Neural cell (in vitro differentiated cells): ENCODE data around the gene NID2. TPM values are rescaled to one million over a fixed set of nuclear protein-coding genes. Genes with fewer than 3 reads are reported as not detected.

Experiments used
- H2AFZ ChIP-seq: fragments of 200-600, 300-800 bp; sonication (generic), shearing (Covaris generic); 2 replicates; pipeline ENCODE4 v1.6.0; 2014; ENCODE audit warnings: low read depth, mild to moderate bottlenecking, antibody characterized with exemption, low read length, moderate library complexity
- H3F3A ChIP-seq: fragments of 200-600 bp; shearing (Covaris generic); 2 replicates; pipeline ENCODE4 v1.6.1; 2016; ENCODE audit warnings: mild to moderate bottlenecking, moderate library complexity, mixed read lengths, antibody characterized with exemption, low read length; ENCODE audit not compliant: insufficient read depth, poor library complexity, severe bottlenecking
- H3K27ac ChIP-seq: fragments of 200-600, 300-800 bp; sonication (generic), shearing (Covaris generic); 2 replicates; pipeline ENCODE4 v1.5.1; 2014; ENCODE audit warnings: mild to moderate bottlenecking, low read length, moderate library complexity
- H3K27me3 ChIP-seq: fragments of 300-800, 200-600 bp; sonication (generic), shearing (Covaris generic); 2 replicates; pipeline ENCODE4 v1.6.0; 2014; ENCODE audit warnings: mild to moderate bottlenecking, low read depth, low read length, moderate library complexity; ENCODE audit not compliant: insufficient read depth
- H3K36me3 ChIP-seq: fragments of 300-800, 200-600 bp; sonication (generic), shearing (Covaris generic); 2 replicates; pipeline ENCODE4 v1.5.1; 2014; ENCODE audit warnings: mild to moderate bottlenecking, antibody characterized with exemption, low read length, moderate library complexity; ENCODE audit not compliant: insufficient read depth
- H3K4me2 ChIP-seq: fragments of 300-800, 200-600 bp; sonication (generic), shearing (Covaris generic); 2 replicates; pipeline ENCODE4 v1.6.0; 2014; ENCODE audit warnings: mild to moderate bottlenecking, low read length
- H3K4me3 ChIP-seq: fragments of 300-800, 200-600 bp; sonication (generic), shearing (Covaris generic); 2 replicates; pipeline ENCODE4 v1.5.1; 2014; ENCODE audit warnings: mild to moderate bottlenecking, low read length, moderate library complexity
- H3K79me2 ChIP-seq: fragments of 200-600 bp; shearing (Covaris generic); replicated peaks from 2 replicates; pipeline ENCODE4 v1.6.0; 2014; ENCODE audit warnings: mild to moderate bottlenecking, low read length, moderate library complexity; ENCODE audit not compliant: insufficient read depth
- H3K9ac ChIP-seq: fragments of 300-800, 200-600 bp; sonication (generic), shearing (Covaris generic); 2 replicates; pipeline ENCODE4 v1.6.1; 2016; ENCODE audit warnings: mild to moderate bottlenecking, low read length, mixed read lengths
- H3K9me2 ChIP-seq: fragments of 200-600 bp; shearing (Covaris generic); 2 replicates; pipeline ENCODE4 v1.6.1; 2016; ENCODE audit warnings: mild to moderate bottlenecking, low read length, mixed read lengths; ENCODE audit not compliant: insufficient read depth
- H3K9me3 ChIP-seq: fragments of 200-600, 300-800 bp; sonication (generic), shearing (Covaris generic); 2 replicates; pipeline ENCODE4 v1.6.1; 2016; ENCODE audit warnings: mild to moderate bottlenecking, mixed run types, low read length, moderate library complexity, mixed read lengths
- H4K20me1 ChIP-seq: fragments of 200-600 bp; shearing (Covaris generic); 2 replicates; pipeline ENCODE4 v1.6.1; 2016; ENCODE audit warnings: mild to moderate bottlenecking, mixed run types; ENCODE audit not compliant: insufficient read depth
- CTCF ChIP-seq: fragments of 450-650 bp; IDR thresholded peaks from 2 replicates; pipeline ENCODE4 v1.5.1; 2014; ENCODE audit warnings: antibody characterized with exemption, mild to moderate bottlenecking, moderate library complexity; ENCODE audit not compliant: poor library complexity, severe bottlenecking
- EP300 ChIP-seq: fragments of 450-650 bp; conservative IDR thresholded peaks from 2 replicates; pipeline ENCODE4 v1.6.1; 2014; ENCODE audit warnings: antibody characterized with exemption, mild to moderate bottlenecking, moderate library complexity; ENCODE audit not compliant: poor library complexity, severe bottlenecking
- EZH2 ChIP-seq: fragments of 200-600, 300-800 bp; shearing (Covaris generic), sonication (generic); IDR thresholded peaks from 2 replicates; pipeline ENCODE4 v1.6.1; 2014; ENCODE audit warnings: antibody characterized with exemption, low read length, borderline replicate concordance, mild to moderate bottlenecking; ENCODE audit not compliant: insufficient read depth, poor library complexity, severe bottlenecking
- MXI1 ChIP-seq: fragments of 450-650 bp; conservative IDR thresholded peaks from 2 replicates; pipeline ENCODE4 v1.6.1; 2014; ENCODE audit warnings: antibody characterized with exemption, mild to moderate bottlenecking; ENCODE audit not compliant: poor library complexity, severe bottlenecking
- POLR2AphosphoS5 ChIP-seq: IDR thresholded peaks from 2 replicates; pipeline ENCODE4 v1.6.1; 2012
- RAD21 ChIP-seq: fragments of 450-650 bp; conservative IDR thresholded peaks from 2 replicates; pipeline ENCODE4 v1.6.1; 2014; ENCODE audit warnings: antibody characterized with exemption, mild to moderate bottlenecking, moderate library complexity
- REST ChIP-seq: IDR thresholded peaks from 2 replicates; pipeline ENCODE4 v1.6.1; 2012; ENCODE audit warnings: borderline replicate concordance
- SMC3 ChIP-seq: fragments of 450-650 bp; conservative IDR thresholded peaks from 2 replicates; pipeline ENCODE4 v1.6.1; 2014; ENCODE audit warnings: antibody characterized with exemption, mild to moderate bottlenecking, moderate library complexity; ENCODE audit not compliant: poor library complexity
- TAF1 ChIP-seq: IDR thresholded peaks from 2 replicates; pipeline ENCODE4 v1.6.1; 2012; ENCODE audit warnings: low read depth
- polyA plus RNA-seq: library from polyadenylated mRNA; depleted of rRNA; stranded (reverse); fragments of >200 nt; gene quantifications from 2 replicates; pipeline ENCODE4 v1.2.3, GENCODE V29; 2014

The NID2 gene
- polyA plus RNA-seq, 1 donor from 2014 or later: 1.1 TPM

- Histone ChIP-seq H3K79me2 (no peaks in the 10 kb centered on the region), H3K36me3 (no peaks in the 10 kb centered on the region), H3K9me2 (no peaks in the 10 kb centered on the region), H3K27ac (no peak overlapping the region), H2AFZ (no peak overlapping the region), H3F3A (no peaks in the 10 kb centered on the region), H3K4me2 (no peak overlapping the region), H3K27me3 (peaks cover 16% of the 10 kb centered on the region), H3K4me3 (no peak overlapping the region), H3K9me3 (no peaks in the 10 kb centered on the region), H4K20me1 (no peaks in the 10 kb centered on the region), H3K9ac (no peak overlapping the region)
- TF ChIP-seq RAD21: no peak
- no peak for TF ChIP-seq MXI1
These were observed 6.5 kb upstream of the NID2 start for GRCh38 chr14:52075371-52075770.

- no peaks in the 10 kb centered on the region for H3K36me3 ChIP-seq
- no peak overlapping the region for H3K27ac ChIP-seq
- TF ChIP-seq POLR2AphosphoS5 (no peak), TAF1 (no peak), REST (no peak), EZH2 (no peak), EP300 (no peak), MXI1 (no peak), RAD21 (no peak), CTCF (no peak), SMC3 (no peak)
- H3F3A ChIP-seq: no peaks in the 10 kb centered on the region
- H3K4me2 ChIP-seq: no peak overlapping the region
- no peak overlapping the region for H2AFZ ChIP-seq
- H3K79me2 ChIP-seq: no peaks in the 10 kb centered on the region
- H3K27me3 ChIP-seq: peaks cover 37% of the 10 kb centered on the region
- no peaks in the 10 kb centered on the region for H3K9me3 ChIP-seq
- no peaks in the 10 kb centered on the region for H4K20me1 ChIP-seq
- no peak overlapping the region for H3K9ac ChIP-seq
- no peaks in the 10 kb centered on the region for H3K9me2 ChIP-seq
- no peak overlapping the region for H3K4me3 ChIP-seq
These were observed 4.4 kb upstream of the NID2 start for GRCh38 chr14:52073251-52073650.

GRCh38 chr14:52072266-52072780 lies 3.5 kb upstream of the NID2 start:
- Histone ChIP-seq H4K20me1 (no peaks in the 10 kb centered on the region), H3K79me2 (no peaks in the 10 kb centered on the region), H3K27me3 (peaks cover 47% of the 10 kb centered on the region), H3K4me3 (no peak overlapping the region), H3K9me3 (no peaks in the 10 kb centered on the region), H3K36me3 (no peaks in the 10 kb centered on the region), H3F3A (no peaks in the 10 kb centered on the region), H2AFZ (no peak overlapping the region), H3K9ac (no peak overlapping the region), H3K27ac (no peak overlapping the region), H3K4me2 (no peak overlapping the region), H3K9me2 (no peaks in the 10 kb centered on the region)
- TF ChIP-seq EP300: no peak
- TF ChIP-seq POLR2AphosphoS5: no peak
